RPMI7951 (cell line): Measurements from ENCODE around the gene CCNT2. TPM values are rescaled to one million over a fixed set of nuclear protein-coding genes. Genes with fewer than 3 reads are reported as not detected.
A peak's percentile ranks its signal among the peaks of the same experiment; 100 is the strongest.
"Not testable (repeated sequence)": the region's sequence is repeated elsewhere in the genome, so short reads cannot be mapped to it uniquely, and the experiment has no call there.

ENCODE experiments used
- DNase-seq: peaks from one replicate; pipeline ENCODE4 v3.0.0-alpha.2; 2012; ENCODE audit warnings: low read depth
- total RNA-seq: library from RNA; depleted of rRNA; stranded (reverse); fragments of >200 nt; shearing (Covaris generic); gene quantifications from 2 replicates; pipeline ENCODE4 v1.2.3, GENCODE V29; 2014; rRNA removed

Gene CCNT2
- total RNA-seq, result 21.6 and 25.6 TPM in 2 replicates

DNA sequence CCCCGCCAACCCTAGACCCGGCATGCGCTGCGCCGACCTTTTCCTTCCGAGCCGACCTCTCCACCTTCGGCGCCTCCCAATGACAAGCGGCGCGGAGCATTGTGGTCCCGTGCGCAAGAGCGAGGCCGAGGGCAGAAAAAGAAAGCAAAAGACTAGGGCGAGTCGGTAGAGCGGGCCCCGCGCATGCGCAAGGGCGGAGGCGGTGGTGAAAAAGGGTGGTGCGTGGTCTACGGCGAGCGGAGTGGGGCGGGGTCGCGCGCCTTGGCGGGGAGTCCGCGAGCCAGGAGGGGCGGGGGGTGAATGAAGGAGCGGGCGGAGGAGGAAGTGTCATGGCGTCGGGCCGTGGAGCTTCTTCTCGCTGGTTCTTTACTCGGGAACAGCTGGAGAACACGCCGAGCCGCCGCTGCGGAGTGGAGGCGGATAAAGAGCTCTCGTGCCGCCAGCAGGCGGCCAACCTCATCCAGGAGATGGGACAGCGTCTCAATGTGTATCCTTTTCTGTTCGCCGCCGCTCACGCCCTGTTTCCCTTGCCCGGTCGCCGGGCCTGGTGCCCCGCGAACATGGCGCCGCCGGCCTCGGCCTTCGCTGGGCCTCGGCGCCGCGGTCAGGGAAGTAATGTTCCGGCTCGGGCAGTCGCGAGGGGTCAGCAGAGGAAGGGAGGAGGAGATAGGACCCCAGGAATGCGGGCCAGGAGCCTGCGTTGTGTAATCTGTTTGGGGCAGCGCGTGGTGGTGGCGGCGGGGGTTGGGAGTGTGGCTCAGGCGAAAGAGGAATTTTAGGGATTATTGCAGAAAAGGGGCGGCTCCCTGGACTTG, at the start of gene CCNT2:
Gene CCNT2 (plus strand): TSS at position 297 of the 815 bp plus-strand sequence. CDS start 33 bp downstream, at position 330.
- DNase-seq, result peak; percentile 99

DNA sequence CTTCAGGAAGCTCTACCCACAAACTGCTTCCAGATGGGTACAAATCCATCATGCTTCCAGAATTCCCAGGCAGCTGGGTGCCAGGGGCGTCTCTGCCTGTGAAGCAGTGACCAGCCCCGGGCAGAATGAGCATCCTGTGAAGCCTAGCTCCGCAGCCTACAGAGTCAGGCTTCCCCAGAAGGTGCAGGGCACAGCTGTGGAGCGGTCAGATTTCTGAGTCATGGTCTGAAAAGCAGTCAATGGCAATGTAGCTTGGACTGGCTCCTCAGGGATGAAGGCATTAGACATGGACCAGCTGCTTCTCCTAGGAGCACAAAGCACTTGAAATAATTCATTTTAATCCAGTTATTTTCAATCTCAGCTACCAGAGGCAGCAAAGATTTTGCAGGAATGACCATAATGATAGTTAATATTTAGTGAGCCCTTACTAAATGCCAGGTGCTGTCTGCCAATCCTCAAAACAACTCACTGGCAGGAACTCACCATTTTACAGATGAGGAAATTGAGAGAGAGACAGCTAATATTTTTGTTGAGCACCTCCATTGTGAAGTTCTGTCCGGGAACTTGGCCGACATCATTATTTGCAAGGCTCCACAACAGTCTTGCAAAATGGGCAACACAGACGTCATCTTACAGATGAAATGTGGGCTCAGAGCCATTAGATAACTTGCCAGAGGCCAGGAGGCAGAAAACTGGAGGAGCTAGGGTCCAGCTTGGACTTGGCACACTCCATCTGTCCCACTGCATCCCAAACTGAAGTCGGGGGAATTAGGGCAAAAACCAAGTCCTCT, 48.5 kb upstream of the CCNT2 start:
- DNase-seq, result peak; percentile 98

DNA sequence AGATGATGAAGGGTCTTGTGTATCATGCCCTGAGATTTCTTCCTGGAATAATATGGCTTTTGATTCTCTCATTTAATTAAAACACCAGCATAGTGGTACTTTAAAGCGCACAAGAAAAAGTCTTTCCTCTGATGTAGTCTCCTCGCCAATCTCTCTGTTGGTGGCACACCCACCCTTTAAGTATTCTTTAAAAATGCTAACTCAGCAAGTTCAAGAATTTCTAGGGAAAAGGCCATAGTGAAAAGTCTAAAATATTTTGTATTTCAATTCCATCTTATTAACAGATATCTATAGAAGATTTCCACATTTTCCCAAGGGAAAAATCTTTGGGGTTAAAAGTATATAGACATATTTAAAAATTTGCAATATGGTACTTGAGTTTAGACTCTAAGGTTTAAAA, 45.5 kb upstream of the CCNT2 start:
- DNase-seq, result no peak

DNA sequence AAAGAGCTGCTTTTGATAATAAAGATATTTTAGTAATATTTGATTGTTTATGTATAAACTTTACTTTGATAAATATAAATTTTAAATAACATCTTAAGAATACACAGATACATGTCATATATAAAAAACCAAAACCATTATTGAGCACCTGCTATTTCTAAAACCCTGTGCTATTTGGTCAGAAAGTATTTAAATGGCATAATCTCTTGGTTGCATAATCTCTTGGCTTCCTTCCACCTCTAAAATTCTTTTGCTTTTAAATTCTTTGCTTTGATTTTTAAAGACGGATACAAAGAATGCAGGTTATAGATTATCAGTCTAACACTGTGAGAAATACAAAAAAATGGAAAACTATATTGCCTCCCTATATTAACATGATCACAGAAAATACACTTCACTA, 43.3 kb upstream of the CCNT2 start:
- DNase-seq, result no peak

DNA sequence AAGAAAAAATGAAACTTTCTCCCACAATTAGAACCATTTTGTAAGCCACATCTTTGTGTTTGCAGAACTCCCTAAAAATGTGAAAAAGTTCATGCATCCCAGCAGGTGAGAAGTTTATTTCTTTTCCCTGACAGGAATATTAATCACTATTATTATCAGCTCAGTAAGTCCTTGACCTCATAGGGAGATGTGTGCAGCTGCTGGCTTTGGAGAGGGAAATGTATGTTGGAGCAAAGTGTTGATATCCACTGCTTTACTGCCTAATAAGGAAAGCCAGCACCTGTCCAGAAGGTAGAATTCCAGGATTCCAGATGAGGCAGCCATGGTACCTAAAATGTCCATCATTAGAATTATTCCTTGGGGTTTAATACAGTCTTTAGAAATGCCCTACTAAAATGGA, 35.8 kb upstream of the CCNT2 start:
- no peak for DNase-seq

DNA sequence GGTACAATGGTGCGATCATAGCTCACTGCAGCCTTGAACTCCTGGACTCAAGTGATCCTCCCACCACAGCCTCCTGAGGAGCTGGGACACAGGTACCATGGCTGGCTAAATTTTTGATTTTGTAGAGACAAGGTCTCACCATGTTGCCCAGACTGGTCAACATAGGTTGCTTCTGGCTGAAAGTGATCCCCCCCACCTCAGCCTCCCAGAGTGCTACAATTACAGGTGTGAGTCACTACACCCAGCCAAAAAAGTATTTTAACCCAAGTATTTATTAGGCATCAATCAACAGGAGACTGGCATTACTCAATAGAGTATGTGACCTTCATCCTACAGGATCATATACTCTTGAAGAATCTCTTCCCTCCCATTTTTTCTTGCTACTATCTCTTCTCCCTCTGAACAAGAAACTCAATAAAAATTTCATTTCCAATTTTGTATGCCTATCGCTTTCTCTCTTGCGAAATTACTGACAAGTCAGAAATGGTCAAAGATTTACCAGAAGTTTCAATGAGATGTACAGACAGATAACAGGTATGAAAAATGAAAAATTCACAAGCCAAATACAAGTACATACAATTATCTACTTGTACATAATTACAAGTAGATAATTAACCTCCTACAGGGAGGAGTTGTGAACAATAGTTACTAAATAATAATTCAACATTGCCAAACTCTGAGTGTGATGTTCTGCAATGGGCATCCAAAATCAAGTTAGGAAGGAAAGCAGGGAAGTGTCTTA, 34.9 kb upstream of the CCNT2 start:
- no peak for DNase-seq

DNA sequence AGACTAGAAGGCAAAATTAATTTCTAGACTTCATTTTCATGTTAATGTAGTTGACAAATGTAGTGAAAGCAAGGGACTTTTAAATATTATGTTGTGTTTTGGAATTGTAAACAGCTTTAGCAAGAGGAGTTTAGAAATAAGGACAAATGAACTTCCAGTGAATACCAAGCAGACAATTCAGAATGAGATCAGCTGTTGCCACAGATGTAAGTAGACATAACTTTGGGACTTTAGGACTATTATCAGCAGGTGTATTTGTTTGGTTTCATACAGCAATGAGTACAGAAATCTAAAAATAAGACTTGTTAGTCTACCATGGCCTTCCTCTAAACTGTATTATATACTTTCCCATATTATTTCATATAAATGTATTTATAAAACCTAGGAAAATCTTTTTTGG, 34.2 kb upstream of the CCNT2 start:
- DNase-seq, result no peak

DNA sequence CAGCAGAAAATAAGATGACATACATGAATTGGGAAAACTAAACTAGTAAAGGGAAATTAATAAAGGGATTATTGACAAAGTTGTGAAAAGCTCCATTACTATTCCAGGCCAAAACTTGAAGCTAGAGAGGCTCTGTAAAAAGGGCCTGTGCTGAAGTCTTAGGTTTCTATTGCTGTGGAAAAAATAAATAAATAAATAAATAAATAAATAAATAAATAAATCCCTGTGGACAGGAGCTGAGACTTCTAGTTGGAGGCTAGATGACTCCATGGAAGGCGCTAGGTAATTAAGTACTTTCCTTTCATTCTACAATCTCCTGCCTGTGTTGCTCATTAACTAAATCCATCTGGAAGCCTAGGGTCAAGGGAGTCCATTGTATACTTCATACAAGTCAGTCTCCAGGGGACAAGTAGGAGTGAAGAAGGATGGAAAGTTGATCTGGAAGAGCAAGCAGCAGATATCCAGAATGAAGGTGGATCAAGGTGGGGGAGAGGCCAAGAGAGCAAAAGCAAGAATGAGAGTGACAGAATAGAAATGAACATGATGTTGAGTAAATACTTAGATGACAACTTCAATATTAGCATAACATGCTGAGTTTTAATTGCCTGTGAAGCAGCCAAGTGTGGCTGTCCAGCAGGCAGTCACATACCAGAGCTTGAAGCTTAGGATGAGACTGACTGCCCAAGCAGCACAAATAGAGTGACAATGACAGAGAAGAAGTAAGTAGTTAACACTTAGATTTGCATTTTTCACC, 26.2 kb upstream of the CCNT2 start:
- DNase-seq, result no peak

DNA sequence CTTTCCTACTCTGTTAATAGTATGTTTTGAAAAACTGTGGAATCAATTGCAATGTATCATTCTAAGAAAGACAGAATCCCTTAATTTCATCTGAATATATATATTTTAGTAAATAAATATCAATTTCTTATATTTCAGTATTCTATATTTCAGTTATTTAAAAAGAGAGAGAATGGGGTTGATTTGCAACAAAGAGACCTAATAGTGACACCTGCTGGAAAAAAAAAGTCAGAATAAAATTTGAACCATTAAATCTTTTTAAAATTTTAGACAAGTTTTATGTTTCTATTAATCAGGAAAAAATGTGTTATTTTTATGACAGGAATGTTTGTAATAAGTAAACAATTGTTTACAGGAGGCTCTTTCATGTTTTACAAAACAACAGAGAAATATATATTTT, 20.7 kb upstream of the CCNT2 start:
- DNase-seq, result no peak

DNA sequence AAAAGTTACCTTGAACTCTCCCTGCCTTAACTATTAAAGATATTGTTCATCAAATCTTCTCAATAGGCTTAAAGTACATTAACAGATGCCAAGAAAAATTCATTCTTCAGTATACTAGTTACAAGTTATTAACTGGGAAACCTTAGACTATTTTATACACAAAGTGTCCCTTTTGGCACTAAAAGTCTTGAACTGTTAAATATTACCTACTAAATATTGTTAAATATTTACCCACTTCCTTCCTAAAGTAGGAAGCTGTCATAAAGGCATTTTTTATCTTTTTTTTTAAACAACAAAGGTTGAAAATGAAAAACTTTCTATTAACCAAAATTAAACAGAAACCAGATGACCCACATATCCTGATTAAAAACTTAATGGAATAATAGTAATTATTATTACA, 19.4 kb upstream of the CCNT2 start:
- no peak for DNase-seq

DNA sequence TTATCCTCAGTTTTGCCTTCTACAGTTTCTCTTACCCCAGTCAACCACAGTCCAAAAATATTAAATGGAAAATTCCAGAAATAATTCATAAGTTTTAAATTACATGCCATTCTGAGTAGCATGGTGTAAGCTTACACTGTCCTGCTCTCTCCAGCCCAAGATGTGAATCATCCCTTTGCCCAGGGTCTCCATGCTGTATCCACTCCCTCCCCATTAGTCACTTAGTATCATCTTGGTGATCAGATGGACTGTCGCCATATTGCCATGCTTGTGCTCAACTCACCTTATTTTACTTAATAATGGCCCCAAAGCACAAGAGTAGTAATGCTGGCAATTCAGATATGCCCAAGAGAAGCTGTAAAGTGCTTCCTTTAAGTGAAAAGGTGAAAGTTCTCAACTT, 18.5 kb upstream of the CCNT2 start:
- peak; percentile 63 for DNase-seq

DNA sequence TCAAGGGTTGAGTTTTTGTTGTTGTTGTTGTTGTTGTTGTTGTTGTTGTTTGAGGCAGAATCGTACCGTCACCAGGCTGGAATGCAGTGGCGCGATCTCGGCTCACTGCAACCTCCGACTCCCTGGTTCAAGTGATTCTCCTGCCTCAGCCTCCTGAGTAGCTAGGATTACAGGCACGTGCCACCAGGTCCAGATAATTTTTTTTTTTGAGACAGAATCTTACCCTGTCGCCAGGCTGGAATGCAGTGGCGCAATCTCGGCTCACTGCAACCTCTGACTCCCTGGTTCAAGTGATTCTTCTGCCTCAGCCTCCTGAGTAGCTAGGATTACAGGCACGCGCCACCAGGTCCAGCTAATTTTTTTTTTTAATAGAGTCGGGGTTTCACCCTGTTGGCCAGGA, 14.9 kb upstream of the CCNT2 start:
- not testable (repeated sequence) for DNase-seq

DNA sequence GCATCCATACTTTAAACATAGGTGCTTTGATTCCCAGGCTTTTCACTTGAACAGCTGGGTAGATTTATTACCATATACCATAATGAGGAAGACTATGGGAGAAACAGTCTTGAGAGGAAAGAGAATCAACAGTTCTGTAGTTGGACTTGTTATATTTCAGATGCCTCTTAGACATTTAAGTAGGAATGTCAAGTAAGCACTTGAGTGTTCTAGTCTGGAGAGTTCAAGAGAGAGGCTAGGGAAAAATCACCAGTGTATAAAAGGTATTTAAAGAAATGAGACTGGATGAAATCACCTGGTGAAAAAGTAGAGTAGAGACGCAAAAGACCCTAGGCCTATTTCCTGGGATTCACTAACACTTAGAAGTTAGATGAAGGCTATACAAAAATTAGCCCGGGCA, 13.5 kb upstream of the CCNT2 start:
- DNase-seq, result no peak

DNA sequence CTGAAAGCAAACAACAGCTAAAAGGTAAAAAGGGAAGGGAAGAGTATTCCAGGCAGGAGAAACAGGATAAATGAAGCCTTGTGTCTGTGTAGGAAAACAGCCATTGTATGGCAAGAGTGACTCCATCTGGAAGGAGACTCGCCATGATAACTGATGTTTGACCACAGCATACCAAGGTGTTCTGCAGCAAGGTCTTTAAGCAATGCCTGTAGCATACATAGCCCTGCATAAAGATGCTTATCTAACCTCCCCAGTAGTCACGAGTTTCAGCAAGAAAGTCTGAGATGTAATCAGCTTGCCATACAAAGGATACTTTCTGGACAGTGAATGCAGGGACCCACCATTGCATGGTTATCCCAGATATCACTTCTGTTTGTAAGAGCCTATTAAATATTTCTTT, 11.9 kb upstream of the CCNT2 start:
- no peak for DNase-seq

DNA sequence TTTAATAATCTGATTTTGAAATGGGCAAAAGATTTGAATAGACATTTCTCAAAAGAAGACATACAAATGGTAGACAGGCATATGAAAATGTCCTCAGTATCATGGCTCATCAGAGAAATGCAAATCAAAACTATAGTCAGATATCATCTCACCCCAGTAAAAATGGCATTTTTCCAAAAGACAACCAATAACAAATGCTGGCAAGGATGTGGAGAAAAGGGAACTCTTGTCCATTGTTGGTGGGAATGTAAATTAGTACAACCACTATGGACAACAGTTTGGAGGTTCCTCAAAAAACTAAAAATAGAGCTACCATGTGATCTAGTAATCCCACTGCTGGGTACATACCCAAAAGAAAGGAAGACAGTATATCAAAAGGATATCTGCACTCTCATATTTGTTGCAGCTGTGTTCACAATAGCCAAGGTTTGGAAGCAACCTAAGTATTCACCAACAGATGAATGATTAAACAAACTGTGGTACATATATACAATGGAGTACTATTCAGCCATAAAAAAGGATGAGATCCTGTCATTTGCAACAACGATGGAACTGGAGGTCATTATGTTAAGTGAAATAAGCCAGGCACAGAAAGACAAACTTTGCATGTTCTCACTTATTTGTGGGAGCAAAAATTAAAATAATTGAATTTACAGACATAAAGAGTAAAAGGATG, 11.0 kb upstream of the CCNT2 start:
- DNase-seq, result not testable (repeated sequence)

DNA sequence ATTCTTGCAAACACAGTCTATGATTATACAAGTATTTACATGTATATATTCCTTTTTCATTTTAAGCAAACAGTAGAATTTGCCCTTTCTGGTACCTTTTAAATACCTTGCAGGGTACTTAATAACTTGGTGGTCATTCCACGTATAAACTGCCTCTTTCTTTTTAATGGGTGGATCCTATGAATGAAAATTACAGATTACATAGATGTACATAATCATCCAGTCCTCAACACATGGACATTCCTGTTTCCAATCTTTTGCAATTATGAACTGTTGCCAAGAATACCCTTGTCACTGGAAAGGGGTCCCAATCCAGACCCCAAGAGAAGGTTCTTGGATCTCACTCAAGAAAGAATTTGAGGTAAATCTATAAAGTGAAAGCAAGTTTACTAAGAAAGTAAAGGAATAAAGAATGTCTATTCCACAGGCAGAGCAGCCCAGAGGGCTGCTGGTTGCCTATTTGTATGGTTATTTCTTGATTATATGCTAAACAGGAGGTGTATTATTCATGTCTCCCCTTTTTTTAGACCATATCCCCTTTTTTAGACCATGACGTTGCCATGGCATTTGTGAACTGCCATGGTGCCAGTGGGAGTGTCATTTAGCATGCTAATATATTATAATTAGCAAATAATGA, 7.7 kb upstream of the CCNT2 start:
- no peak for DNase-seq

DNA sequence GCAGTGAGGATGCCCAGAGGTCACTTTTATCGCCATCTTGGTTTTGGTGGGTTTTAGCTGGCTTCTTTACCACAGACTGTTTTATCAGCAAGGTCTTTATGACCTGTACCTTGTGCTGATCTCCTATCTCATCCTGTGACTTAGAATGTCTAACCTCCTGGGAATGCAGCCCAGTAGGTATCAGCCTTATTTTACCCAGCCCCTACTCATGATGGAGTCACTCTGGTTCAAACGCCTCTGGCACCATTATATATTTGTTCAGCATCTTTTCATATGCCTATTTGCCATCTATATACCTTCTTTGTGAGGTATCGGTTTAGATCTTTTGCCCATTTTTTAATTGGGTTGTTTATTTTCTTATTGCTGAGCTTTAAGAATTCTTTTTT, 7.2 kb upstream of the CCNT2 start:
- no peak for DNase-seq

DNA sequence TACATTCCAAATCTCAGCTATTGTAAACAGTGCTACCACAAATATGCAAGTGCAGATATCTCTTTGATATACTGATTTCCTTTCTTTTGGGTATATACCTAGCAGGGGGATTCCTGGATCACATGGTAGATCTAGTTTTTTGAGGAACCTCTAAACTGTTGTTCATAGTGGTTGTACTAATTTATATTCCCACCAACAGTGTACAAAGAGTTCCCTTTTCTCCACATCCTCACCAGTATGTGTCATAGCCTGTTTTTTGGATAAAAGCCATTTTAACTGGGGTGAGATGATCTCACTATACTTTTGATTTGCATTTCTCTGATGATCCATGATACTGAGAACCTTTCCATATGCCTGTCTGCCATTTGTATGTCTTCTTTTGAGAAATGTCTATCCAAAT, 6.3 kb upstream of the CCNT2 start:
- DNase-seq, result peak; percentile 78

DNA sequence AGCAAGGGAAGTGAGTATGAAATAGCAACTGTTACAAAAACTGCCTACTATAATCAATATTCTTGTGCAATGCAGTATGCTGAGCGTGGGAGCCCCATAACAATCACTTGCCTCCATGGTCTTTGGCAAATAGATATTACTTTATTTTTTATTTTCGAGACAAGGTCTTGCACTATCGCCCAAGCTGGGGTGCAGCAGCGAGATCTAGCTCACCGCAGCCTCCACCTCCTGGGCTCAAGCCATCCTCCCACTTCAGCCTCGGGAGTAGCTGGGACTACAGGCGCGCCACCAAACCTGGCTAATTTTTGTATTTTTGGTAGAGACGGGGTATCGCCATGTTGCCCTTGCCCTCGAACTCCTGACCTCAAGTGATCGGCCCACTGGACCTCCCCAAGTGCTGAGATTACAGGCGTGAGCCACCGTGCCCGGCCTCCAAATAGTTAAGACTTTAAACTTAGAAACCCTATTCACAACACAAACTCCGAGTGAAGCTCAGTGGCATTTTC, 1.2 kb upstream of the CCNT2 start:
- DNase-seq, result peak; percentile 21

DNA sequence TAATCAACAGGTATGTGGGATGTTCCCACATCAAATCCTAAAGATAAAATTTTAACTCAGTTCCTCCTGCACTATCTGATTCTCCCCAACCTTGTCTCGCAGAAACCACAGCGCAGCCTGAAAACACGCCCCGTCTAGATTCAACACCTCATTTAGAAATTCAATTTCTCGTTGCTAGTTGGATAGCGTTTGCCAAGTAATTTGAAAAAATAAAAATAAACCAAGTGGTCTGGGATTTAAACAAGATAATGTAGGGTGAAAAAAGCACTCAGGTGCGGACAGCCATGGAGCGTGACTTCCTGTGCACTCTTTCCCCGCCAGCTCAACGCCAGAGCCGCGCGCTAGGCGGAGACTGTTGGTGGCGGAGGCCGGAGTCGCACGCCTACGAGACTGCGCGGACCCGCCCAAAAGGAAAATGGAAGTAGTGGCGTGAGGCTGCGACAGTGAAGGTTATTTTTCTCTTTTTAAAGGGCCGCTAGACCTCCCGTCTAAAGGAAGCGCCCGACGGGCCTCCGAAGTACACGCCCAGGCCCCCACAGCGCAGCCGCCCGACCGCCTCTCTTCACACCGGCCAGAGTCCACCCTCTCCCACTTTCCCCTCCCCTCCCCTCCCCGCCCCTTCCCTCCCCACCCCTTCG, 615 bp upstream of the CCNT2 start:
- no peak for DNase-seq
